Measurements from ENCODE around the gene SPATA31E1. TPM values are rescaled to one million over a fixed set of nuclear protein-coding genes. Genes with fewer than 3 reads are reported as not detected.
A peak's percentile ranks its signal among the peaks of the same experiment; 100 is the strongest.

SPATA31E1 gene
- total and polyA plus RNA-seq, 8 donors = 0.02 TPM; not detected in 7

DNA sequence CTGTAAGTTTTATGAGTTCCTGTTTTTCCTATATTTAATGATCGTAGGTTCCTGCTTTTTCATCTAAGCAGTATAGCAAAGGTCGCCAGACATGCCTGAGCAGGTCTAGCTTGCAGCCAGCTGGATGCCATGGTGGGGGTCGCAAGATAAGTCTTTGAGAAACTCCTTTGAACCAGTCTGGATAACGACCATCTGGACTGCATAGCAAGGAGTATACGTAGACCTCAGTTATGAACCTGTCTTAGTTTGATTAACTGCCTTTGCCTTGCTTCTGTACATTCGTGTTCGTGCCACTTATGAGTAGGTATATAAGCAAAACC, 8.4 kb upstream of the SPATA31E1 start:
- intact Hi-C loops (cut with DNase I) = no loop called here
- H3K4me3 ChIP-seq = no peak overlapping the region
- no peaks in the 10 kb centered on the region for H3K27me3 ChIP-seq
- H3K4me1 ChIP-seq = no peaks in the 10 kb centered on the region
- DNase-seq (no peak), ATAC-seq (no peak), FAIRE-seq (no peak)
- TF ChIP-seq, protein P1, sequence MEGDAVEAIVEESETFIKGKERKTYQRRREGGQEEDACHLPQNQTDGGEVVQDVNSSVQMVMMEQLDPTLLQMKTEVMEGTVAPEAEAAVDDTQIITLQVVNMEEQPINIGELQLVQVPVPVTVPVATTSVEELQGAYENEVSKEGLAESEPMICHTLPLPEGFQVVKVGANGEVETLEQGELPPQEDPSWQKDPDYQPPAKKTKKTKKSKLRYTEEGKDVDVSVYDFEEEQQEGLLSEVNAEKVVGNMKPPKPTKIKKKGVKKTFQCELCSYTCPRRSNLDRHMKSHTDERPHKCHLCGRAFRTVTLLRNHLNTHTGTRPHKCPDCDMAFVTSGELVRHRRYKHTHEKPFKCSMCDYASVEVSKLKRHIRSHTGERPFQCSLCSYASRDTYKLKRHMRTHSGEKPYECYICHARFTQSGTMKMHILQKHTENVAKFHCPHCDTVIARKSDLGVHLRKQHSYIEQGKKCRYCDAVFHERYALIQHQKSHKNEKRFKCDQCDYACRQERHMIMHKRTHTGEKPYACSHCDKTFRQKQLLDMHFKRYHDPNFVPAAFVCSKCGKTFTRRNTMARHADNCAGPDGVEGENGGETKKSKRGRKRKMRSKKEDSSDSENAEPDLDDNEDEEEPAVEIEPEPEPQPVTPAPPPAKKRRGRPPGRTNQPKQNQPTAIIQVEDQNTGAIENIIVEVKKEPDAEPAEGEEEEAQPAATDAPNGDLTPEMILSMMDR (IDR thresholded peaks at IDR 0.05) = no peak
- H3K9me3 ChIP-seq = no peaks in the 10 kb centered on the region
- H3K27ac ChIP-seq = no peak overlapping the region
- 69 to 80% methylated on average over 7 of the region's 7 CpGs for whole genome bisulfite sequencing, 2 donors
- H3K36me3 ChIP-seq = no peaks in the 10 kb centered on the region

DNA sequence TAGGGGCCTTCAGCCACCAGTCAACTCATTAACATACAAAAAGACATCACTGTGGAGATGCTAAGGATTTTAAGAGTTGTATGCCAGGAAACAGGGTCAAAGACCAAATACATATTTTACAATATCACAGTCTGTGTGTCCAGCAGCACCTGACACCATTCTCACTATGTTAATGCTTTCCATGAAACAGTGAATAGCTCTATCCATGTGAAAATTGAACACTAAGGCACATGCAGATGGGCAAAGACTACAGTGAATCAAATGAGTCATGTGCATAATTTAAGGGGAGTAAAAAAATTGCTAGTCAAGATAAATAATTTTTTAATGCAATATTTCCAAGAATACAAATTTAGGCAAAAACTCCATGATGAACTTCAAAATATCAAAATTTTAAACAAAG, 7.6 kb upstream of the SPATA31E1 start:
- intact Hi-C loops (cut with DNase I) = no loop called here
- no peaks in the 10 kb centered on the region for H3K27me3 ChIP-seq
- no peaks in the 10 kb centered on the region for H3K36me3 ChIP-seq
- FAIRE-seq = no peak
- H3K9me3 ChIP-seq = no peaks in the 10 kb centered on the region
- DNase-seq = no peak
- no peaks in the 10 kb centered on the region for H3K4me1 ChIP-seq
- H3K27ac ChIP-seq = no peak overlapping the region
- H3K4me3 ChIP-seq = no peak overlapping the region
- TF ChIP-seq, protein P1 (IDR thresholded peaks at IDR 0.05) = no peak
- ATAC-seq = peak in 3 of 4 donors; percentile 34 to 48 (median 47)

GRCh38 chr9:87875831-87876545, 6.7 kb upstream of the SPATA31E1 start:
- WGBS, 2 donors = 92 to 93% methylated on average over 5 of the region's 5 CpGs
- FAIRE-seq (no peak), DNase-seq (peak in 1 of 6 donors; percentile 8), ATAC-seq (no peak)
- no peaks in the 10 kb centered on the region for H3K27me3 ChIP-seq
- no peak overlapping the region for H3K4me3 ChIP-seq
- no peak overlapping the region for H3K27ac ChIP-seq
- H3K4me1 ChIP-seq = no peaks in the 10 kb centered on the region
- intact Hi-C loops (cut with DNase I) = no loop called here
- TF ChIP-seq, protein P1 (IDR thresholded peaks at IDR 0.05) = no peak
- no peaks in the 10 kb centered on the region for H3K36me3 ChIP-seq
- no peaks in the 10 kb centered on the region for H3K9me3 ChIP-seq

DNA sequence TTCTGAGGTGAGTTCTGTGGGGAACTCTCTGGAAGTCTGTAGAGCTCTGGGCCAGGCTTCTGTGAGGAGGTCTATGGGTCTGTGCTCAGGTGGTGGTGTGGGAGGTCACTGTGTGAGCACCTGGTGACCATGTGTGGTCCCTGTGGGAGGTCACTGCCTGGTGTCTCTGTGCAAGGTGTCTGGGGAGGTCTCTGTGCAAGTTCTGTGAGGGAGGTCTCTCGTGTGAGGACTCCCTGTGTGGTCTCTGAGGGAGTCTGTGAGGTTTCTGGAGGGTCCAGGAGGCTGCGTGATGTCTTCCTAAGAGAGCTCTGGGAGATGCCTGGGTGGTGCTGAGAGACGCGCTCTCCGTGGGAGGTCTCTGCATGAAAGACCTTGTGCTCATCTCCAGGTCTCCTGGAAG, 6.0 kb upstream of the SPATA31E1 start:
- H3K4me1 ChIP-seq = no peaks in the 10 kb centered on the region
- ATAC-seq (no peak), DNase-seq (no peak), FAIRE-seq (no peak)
- H3K4me3 ChIP-seq = no peak overlapping the region
- TF ChIP-seq, protein P1 (IDR thresholded peaks at IDR 0.05) = no peak
- intact Hi-C loops (cut with DNase I) = no loop called here
- H3K27ac ChIP-seq = no peak overlapping the region
- no peaks in the 10 kb centered on the region for H3K9me3 ChIP-seq
- no peaks in the 10 kb centered on the region for H3K27me3 ChIP-seq
- no peaks in the 10 kb centered on the region for H3K36me3 ChIP-seq
- 96 to 97% methylated on average over 5 of the region's 5 CpGs for WGBS, 2 donors

GRCh38 chr9:87878989-87879511, 3.6 kb upstream of the SPATA31E1 start:
- Histone ChIP-seq H3K9me3 (no peaks in the 10 kb centered on the region), H3K4me1 (no peaks in the 10 kb centered on the region), H3K27me3 (no peaks in the 10 kb centered on the region), H3K36me3 (no peaks in the 10 kb centered on the region), H3K4me3 (no peak overlapping the region), H3K27ac (no peak overlapping the region)
- ATAC-seq = peak in 1 of 4 donors; percentile 27
- 66 to 73% methylated on average over 1 of the region's 1 CpG for WGBS, 2 donors
- no peak for DNase-seq
- TF ChIP-seq, protein P1 (IDR thresholded peaks at IDR 0.05) = no peak
- FAIRE-seq = no peak
- intact Hi-C loops (cut with DNase I) = no loop called here

Data from pancreas (tissue), 10 donors.